ENCODE measurements around the gene EAF1.

DNA sequence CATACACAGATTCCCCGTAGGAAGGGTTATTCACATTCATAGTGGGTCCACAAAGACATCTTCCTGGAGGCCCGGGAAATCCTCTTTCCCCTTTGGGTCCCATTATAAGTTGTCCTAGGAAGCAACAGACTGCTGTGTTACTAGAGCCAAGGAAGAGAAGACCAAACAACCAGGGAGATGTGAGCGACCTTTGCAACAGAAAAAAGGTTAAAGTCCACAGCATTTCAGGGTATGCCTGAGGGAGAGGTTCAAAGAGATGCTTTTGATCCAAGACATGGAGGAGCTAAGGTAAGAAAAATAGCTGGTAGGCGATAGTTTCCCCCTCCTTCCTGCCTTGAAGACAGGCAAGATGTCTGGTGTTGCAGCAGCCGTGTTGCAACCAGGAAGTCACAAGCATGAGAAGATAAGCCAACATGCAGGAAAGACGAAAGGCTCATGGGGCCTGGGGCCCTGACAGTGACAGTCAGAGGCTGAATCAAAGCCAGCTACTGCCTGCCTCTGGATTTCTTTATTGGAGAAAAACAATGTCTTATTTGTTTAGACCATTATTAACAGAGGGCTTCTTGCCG, 30.9 kb downstream of the EAF1 start:
- TF ChIP-seq CTCF (IDR thresholded peaks at IDR 0.05) (no peak), POLR2A (IDR thresholded peaks at IDR 0.05) (no peak)
